GM04503 (cell line): ENCODE data around the gene TRMT44.

Source experiments
- DNase-seq: peaks from one replicate; pipeline ENCODE4 v3.0.0-alpha.2; 2012; ENCODE audit warnings: low read depth

The TRMT44 gene

GRCh38 chr4:8493484-8493883, 52.9 kb downstream of the TRMT44 start:
- no peak for DNase-seq

GRCh38 chr4:8494218-8494617, 53.6 kb downstream of the TRMT44 start:
- DNase-seq: no peak

GRCh38 chr4:8494983-8495548, 54.5 kb downstream of the TRMT44 start:
- DNase-seq: no peak

GRCh38 chr4:8495803-8496202, 55.2 kb downstream of the TRMT44 start:
- DNase-seq: no peak

GRCh38 chr4:8497762-8498161, 57.2 kb downstream of the TRMT44 start:
- DNase-seq: no peak

- DNase-seq: no peak
Measured at GRCh38 chr4:8500966-8501365, 60.4 kb downstream of the TRMT44 start.

GRCh38 chr4:8501781-8502180, 61.2 kb downstream of the TRMT44 start:
- DNase-seq: no peak

GRCh38 chr4:8502371-8502770, 61.8 kb downstream of the TRMT44 start:
- DNase-seq: no peak

GRCh38 chr4:8502836-8503585, 62.4 kb downstream of the TRMT44 start:
- DNase-seq: no peak

- no peak for DNase-seq
Measured at GRCh38 chr4:8503801-8504200, 63.2 kb downstream of the TRMT44 start.

- DNase-seq: no peak
Measured at GRCh38 chr4:8504279-8505007, 63.9 kb downstream of the TRMT44 start.

GRCh38 chr4:8505229-8505628, 64.7 kb downstream of the TRMT44 start:
- no peak for DNase-seq

- DNase-seq: no peak
Measured at GRCh38 chr4:8506006-8506372, 65.4 kb downstream of the TRMT44 start.

GRCh38 chr4:8506373-8507195, 66.0 kb downstream of the TRMT44 start:
- DNase-seq: peak; percentile 20

GRCh38 chr4:8507196-8507570, 66.6 kb downstream of the TRMT44 start:
- no peak for DNase-seq

- no peak for DNase-seq
Measured at GRCh38 chr4:8507624-8508023, 67.0 kb downstream of the TRMT44 start.

- no peak for DNase-seq
Measured at GRCh38 chr4:8508266-8508665, 67.7 kb downstream of the TRMT44 start.

- DNase-seq: no peak
Measured at GRCh38 chr4:8508740-8509139, 68.2 kb downstream of the TRMT44 start.

- no peak for DNase-seq
Measured at GRCh38 chr4:8509311-8509950, 68.9 kb downstream of the TRMT44 start.

GRCh38 chr4:8510191-8510590, 69.6 kb downstream of the TRMT44 start:
- no peak for DNase-seq

GRCh38 chr4:8510611-8511285, 70.2 kb downstream of the TRMT44 start:
- no peak for DNase-seq
